ENCODE data around the gene KSR2.
"Not testable (repeated sequence)": the region's sequence is repeated elsewhere in the genome, so short reads cannot be mapped to it uniquely, and the experiment has no call there.

Gene KSR2

DNA sequence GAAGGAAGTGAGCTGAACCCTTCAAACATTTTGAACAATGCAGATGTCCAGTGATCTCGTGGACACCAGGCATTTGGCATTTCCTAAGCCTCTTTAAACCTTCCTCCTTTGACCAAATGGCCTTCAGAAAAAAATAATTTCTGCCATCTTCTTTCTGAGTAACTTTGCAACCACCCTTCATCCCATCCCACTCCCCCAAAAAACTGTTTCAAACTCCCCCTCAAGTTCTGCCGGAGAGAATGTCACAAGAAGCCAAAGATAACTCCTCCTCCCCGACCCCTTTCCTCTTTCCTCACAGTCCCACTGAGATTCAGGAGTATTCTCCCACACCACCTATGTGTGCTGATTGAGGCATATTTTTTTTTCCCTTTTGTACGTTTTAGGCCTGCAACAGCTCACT lies 1.7 kb downstream of the KSR2 start:
- DNase-seq: no peak

DNA sequence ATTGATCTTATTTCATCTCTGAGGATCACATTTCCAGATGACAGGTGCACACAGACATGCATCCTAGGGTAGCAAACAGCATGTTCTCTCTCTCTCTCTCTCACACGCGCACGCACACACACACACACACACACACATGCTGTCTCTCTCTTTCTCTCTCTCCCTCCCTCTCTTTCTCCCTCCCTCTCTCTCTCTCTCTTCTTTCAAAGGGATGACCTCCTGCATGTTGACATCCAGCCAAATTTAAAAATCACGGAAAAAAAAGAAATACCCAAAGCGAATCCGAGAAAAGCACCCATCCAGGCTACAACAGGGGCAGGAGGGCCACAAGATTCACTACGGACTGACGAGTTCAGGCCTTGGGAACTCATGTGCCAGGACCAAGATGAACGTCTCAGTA lies 2.3 kb downstream of the KSR2 start:
- no peak for DNase-seq

GRCh38 chr12:117963836-117964235 lies 5.0 kb downstream of the KSR2 start:
- DNase-seq: no peak

- DNase-seq: no peak
Measured at GRCh38 chr12:117936722-117937484, 31.9 kb downstream of the KSR2 start.

- no peak for DNase-seq
Measured at GRCh38 chr12:117933545-117933944, 35.2 kb downstream of the KSR2 start.

GRCh38 chr12:117926391-117926899 lies 42.3 kb downstream of the KSR2 start:
- DNase-seq: no peak

DNA sequence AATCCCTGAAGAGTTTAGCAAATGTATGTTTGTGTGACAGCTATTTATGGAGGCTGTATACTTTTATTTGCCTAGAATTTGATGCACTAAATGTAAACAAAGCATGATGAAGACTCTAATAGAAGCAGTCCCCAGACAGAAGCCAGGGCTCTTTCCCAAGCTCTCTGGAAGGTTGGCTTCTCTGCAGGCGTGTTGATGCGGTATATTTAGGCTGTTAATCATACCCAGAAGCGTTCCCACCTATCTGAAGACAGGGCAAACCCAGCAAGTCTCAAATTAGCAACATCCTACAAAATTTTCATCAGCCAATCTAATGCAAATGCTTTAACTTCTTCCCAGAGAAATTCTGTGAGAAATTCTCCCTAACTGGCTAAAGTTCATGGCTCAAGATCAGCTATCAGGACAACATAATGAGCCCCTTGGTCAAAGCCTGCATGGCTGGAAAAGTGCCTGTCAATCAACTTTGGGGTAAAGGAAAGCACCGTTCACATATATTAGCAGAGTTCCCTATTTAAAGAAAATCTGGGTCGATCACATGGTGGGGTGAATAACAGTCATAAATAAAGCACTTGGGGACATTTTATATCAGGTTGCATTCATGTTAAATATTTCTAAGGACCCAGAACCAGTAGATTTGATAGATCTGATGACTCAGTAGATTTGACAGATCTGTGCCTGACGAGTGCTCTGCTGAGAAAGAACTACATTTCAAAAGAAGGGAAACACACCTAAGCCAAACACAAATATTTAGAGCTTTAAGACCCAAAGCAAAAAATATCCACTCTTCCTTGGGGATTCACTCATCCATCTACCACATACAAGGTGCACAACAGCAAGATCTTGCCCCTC lies 46.6 kb downstream of the KSR2 start:
- DNase-seq: no peak

DNA sequence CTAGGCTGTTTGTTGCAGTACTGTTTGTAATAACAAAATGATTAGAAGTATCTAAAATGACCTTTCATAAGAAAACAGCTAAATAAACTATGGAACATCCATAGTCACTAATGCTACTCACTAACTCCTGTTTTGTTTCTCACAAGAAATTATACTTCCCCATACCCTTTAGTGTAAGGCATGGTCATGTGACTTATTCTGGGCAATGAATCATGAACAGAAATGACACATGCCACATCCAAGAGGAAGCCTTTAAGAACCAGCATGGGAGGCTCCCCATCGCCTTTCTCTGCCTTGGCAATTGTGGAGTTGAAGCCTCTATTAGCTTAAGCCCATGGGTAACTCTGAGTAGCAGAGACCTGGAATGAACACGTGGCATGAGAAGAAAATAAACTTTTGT lies 49.3 kb downstream of the KSR2 start:
- DNase-seq: no peak

DNA sequence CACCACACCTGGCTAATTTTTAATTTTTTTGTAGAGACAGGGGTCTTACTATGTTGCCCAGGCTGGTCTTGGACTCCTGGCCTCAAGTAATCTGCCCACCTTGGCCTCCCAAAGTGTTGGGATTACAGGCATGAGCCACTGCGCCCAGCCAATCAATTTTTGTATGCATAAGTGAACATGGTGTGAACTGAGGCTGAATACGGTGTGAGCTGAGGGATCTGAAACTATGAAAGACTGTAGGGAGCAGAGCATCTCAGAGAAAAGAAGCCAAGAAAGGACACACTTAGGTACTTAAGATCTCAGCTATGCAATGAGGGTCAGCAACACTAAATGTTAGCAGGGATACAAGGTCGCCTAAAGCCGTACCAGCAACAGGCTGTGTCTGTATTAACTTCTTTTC lies 54.1 kb downstream of the KSR2 start:
- DNase-seq: no peak

GRCh38 chr12:117912756-117913155 lies 56.0 kb downstream of the KSR2 start:
- DNase-seq: no peak

GRCh38 chr12:117908411-117908810 lies 60.4 kb downstream of the KSR2 start:
- no peak for DNase-seq

GRCh38 chr12:117907108-117907689 lies 61.6 kb downstream of the KSR2 start:
- DNase-seq: no peak

GRCh38 chr12:117904051-117904450 lies 64.7 kb downstream of the KSR2 start:
- DNase-seq: no peak

GRCh38 chr12:117903110-117903840 lies 65.5 kb downstream of the KSR2 start:
- no peak for DNase-seq

GRCh38 chr12:117901631-117902030 lies 67.2 kb downstream of the KSR2 start:
- DNase-seq: no peak

- DNase-seq: no peak
Measured at GRCh38 chr12:117900561-117900960, 68.2 kb downstream of the KSR2 start.

- DNase-seq: no peak
Measured at GRCh38 chr12:117897372-117898161, 71.2 kb downstream of the KSR2 start.

- no peak for DNase-seq
Measured at GRCh38 chr12:117896009-117896408, 72.8 kb downstream of the KSR2 start.

DNA sequence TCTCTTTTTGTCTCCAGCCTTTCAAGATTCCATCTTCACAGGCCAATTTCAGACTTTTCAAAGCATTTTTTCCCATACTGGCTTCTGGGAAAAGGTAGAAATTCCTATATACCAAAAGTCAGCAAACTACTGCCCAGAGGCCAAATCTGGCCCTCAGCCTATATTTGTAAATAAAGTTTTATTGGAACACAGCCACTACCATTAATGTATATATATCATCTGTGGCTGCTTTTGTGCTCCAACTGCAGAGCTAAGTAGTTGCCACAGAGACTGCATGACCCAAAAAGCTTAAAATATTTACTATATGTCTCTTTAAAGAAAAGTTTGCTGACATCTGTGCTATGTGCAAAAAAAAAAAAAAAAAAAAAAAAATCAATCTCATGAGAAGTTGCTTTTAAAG lies 76.3 kb downstream of the KSR2 start:
- DNase-seq: no peak

DNA sequence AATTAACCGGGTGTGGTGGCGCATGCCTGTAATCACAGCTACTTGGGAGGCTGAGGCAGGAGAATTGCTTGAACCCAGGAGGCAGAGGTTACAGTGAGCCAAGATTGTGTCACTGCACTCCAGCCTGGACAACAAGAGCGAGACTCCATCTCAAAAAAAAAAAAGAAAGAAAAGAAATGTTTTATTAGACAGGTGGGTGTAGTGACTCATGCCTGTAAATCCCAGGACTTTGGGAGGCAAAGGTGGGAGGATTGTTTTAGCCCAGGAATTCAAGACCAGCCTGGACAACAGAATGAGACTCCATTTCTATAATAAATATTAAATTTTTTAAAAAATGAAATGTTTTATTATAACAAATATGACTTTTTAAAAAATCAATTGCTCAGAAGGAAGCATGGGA lies 77.5 kb downstream of the KSR2 start:
- DNase-seq: not testable (repeated sequence)

- no peak for DNase-seq
Measured at GRCh38 chr12:117890644-117891043, 78.1 kb downstream of the KSR2 start.

DNA sequence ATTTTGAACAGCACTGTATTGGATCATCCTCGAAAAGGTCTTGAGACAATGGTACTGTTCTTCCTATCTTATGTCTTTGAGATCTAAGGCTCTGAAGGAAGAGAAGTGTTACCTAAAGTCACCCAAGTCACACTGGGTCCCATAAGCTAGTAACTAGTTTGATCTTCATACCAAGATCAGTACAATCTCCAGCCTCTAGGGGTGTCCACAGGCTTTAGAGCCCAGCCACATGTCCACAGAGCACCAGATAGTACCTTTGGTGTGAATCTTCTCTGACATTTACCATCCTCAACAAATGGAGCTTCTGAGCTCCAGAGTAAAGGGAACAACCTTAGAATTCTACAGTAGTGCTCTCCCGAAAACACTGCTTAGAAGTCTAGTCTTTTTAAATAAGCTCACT lies 78.7 kb downstream of the KSR2 start:
- DNase-seq: no peak

Measured in stimulated activated CD4-positive, alpha-beta T cell treated with anti-CD3 and anti-CD28 coated beads, Interleukin-2, amount 100 ng/mL, for 24 hours (primary cell).